Naive B cell (primary cell): ENCODE measurements around the gene ZDHHC7. TPM values are rescaled to one million over a fixed set of nuclear protein-coding genes. Genes with fewer than 3 reads are reported as not detected.
"Not testable (repeated sequence)": the region's sequence is repeated elsewhere in the genome, so short reads cannot be mapped to it uniquely, and the experiment has no call there.

Experiments used
- ATAC-seq, 2 donors: fragments of 150-1000 bp; cut with Tn5 transposase; 2 replicates each; pipeline ENCODE4 v1.10.0; 2021; ENCODE audit warnings: low read depth in 2 of 2, mild to moderate bottlenecking in 2 of 2, moderate library complexity in 2 of 2
- DNase-seq: peaks from one replicate; pipeline ENCODE4 v3.0.0; 2022
- H3K27ac Mint-ChIP-seq, 6 donors: one replicate each; pipeline ENCODE4 v1.8.0; 2020 to 2022; ENCODE audit warnings: mild to moderate bottlenecking in 6 of 6, mixed read lengths in 6 of 6, moderate library complexity in 5 of 6, inconsistent platforms in 2 of 6
- H3K27me3 Mint-ChIP-seq, 3 donors: one replicate each; pipeline ENCODE4 v1.8.0; 2021 to 2022; ENCODE audit warnings: mixed read lengths in 3 of 3, mild to moderate bottlenecking in 1 of 3
- H3K36me3 Mint-ChIP-seq, 2 donors: one replicate each; pipeline ENCODE4 v1.8.0; 2020 to 2022; ENCODE audit warnings: mixed read lengths in 2 of 2, inconsistent platforms in 1 of 2, mild to moderate bottlenecking in 1 of 2
- H3K4me1 Mint-ChIP-seq, 3 donors: one replicate each; pipeline ENCODE4 v1.8.0; 2020 to 2022; ENCODE audit warnings: mixed read lengths in 3 of 3, inconsistent platforms in 1 of 3, mild to moderate bottlenecking in 1 of 3, moderate library complexity in 1 of 3
- H3K4me3 Mint-ChIP-seq, 8 donors: one replicate each; pipeline ENCODE4 v1.8.0; 2020 to 2022; ENCODE audit warnings: mild to moderate bottlenecking in 8 of 8, mixed read lengths in 8 of 8, moderate library complexity in 8 of 8, inconsistent platforms in 2 of 8
- H3K9me3 Mint-ChIP-seq, 7 donors: one replicate each; pipeline ENCODE4 v1.8.0; 2020 to 2022; ENCODE audit warnings: mixed read lengths in 7 of 7, mild to moderate bottlenecking in 5 of 7, inconsistent platforms in 2 of 7, moderate library complexity in 1 of 7
- polyA plus RNA-seq, 6 donors: library from polyadenylated mRNA; unstranded; fragments of 300-500 nt; fragmentation: Illumina TruSeq; gene quantifications; one replicate each; pipeline ENCODE4 v1.2.3, GENCODE V29; 2021; ENCODE audit warnings: low read depth in 6 of 6

Gene ZDHHC7
- 10 to 100 TPM; 29.5 to 41.4 (median 38.2) TPM for polyA plus RNA-seq

GRCh38 chr16:85010931-85011845 lies at the start of gene ZDHHC7:
ZDHHC7 (minus strand) TSS chr16:85011535; CDS start chr16:84990618, 20,917 bp downstream.
- H3K4me1 Mint-ChIP-seq, result peaks cover 23 to 47% (median 24%) of the 10 kb centered on the region in 3 donors
- peak; percentile 93 to 94 for ATAC-seq
- peaks cover 7 to 12% (median 11%) of the 10 kb centered on the region in 3 donors for H3K27me3 Mint-ChIP-seq
- peak within 1 kb of the TSS; percentile 99 to 100 (median 99) for H3K27ac Mint-ChIP-seq
- no peaks in the 10 kb centered on the region for H3K9me3 Mint-ChIP-seq
- peak within 1 kb of the TSS; percentile 96 to 100 (median 98) for H3K4me3 Mint-ChIP-seq
- no peaks in the 10 kb centered on the region for H3K36me3 Mint-ChIP-seq
- DNase-seq, result peak; percentile 83

GRCh38 chr16:85058909-85059308 lies 47.6 kb upstream of the ZDHHC7 start:
- ATAC-seq (no peak), DNase-seq (no peak)
- Mint-ChIP-seq H3K9me3 (no peaks in the 10 kb centered on the region), H3K4me1 (peaks cover 42 to 57% (median 47%) of the 10 kb centered on the region in 3 donors), H3K27me3 (peaks cover 0 to 14% (median 0%) of the 10 kb centered on the region in 3 donors), H3K36me3 (no peaks in the 10 kb centered on the region), H3K27ac (no peak overlapping the region), H3K4me3 (no peak overlapping the region)

GRCh38 chr16:85057948-85058347 lies 46.6 kb upstream of the ZDHHC7 start:
- Mint-ChIP-seq H3K27me3 (peaks cover 0 to 14% (median 0%) of the 10 kb centered on the region in 3 donors), H3K27ac (peak overlapping the region in 5 of 6 donors; percentile 44 to 86 (median 80)), H3K9me3 (no peaks in the 10 kb centered on the region), H3K36me3 (no peaks in the 10 kb centered on the region), H3K4me1 (peaks cover 42 to 57% (median 47%) of the 10 kb centered on the region in 3 donors), H3K4me3 (peak overlapping the region in 5 of 8 donors; percentile 8 to 74 (median 14))
- no peak for DNase-seq
- ATAC-seq, result peak; percentile 8 to 18

GRCh38 chr16:85057212-85057889 lies 46.0 kb upstream of the ZDHHC7 start:
- peak overlapping the region in 4 of 6 donors; percentile 44 to 86 (median 82) for H3K27ac Mint-ChIP-seq
- DNase-seq, result no peak

GRCh38 chr16:85056211-85056748 lies 44.9 kb upstream of the ZDHHC7 start:
- DNase-seq (no peak), ATAC-seq (no peak)
- peak overlapping the region; percentile 43 to 90 (median 77) for H3K4me3 Mint-ChIP-seq
- peaks cover 0 to 5% (median 5%) of the 10 kb centered on the region in 3 donors for H3K27me3 Mint-ChIP-seq
- peak overlapping the region in 5 of 6 donors; percentile 18 to 85 (median 77) for H3K27ac Mint-ChIP-seq
- no peaks in the 10 kb centered on the region for H3K36me3 Mint-ChIP-seq
- peaks cover 34 to 42% (median 37%) of the 10 kb centered on the region in 3 donors for H3K4me1 Mint-ChIP-seq
- no peaks in the 10 kb centered on the region for H3K9me3 Mint-ChIP-seq

More at GRCh38 chr16:85057212-85057889, 46.0 kb upstream of the ZDHHC7 start:
- H3K36me3 Mint-ChIP-seq, result no peaks in the 10 kb centered on the region
- peaks cover 42 to 52% (median 47%) of the 10 kb centered on the region in 3 donors for H3K4me1 Mint-ChIP-seq
- H3K9me3 Mint-ChIP-seq, result no peaks in the 10 kb centered on the region
- H3K4me3 Mint-ChIP-seq, result peak overlapping the region in 5 of 8 donors; percentile 14 to 75 (median 39)
- no peak for ATAC-seq
- H3K27me3 Mint-ChIP-seq, result peaks cover 0 to 14% (median 0%) of the 10 kb centered on the region in 3 donors

GRCh38 chr16:85055493-85056210 lies 44.3 kb upstream of the ZDHHC7 start:
- Mint-ChIP-seq H3K4me1 (peaks cover 32 to 38% (median 34%) of the 10 kb centered on the region in 3 donors), H3K9me3 (no peaks in the 10 kb centered on the region), H3K27me3 (peaks cover 0 to 6% (median 5%) of the 10 kb centered on the region in 3 donors), H3K4me3 (peak overlapping the region; percentile 60 to 90 (median 82)), H3K36me3 (no peaks in the 10 kb centered on the region), H3K27ac (peak overlapping the region; percentile 18 to 90 (median 76))
- peak; percentile 96 to 98 for ATAC-seq
- peak; percentile 68 for DNase-seq

- H3K4me3 Mint-ChIP-seq, result peak overlapping the region; percentile 60 to 90 (median 82)
- no peak for DNase-seq
- ATAC-seq, result no peak
Measured at GRCh38 chr16:85054948-85055492, 43.7 kb upstream of the ZDHHC7 start.

GRCh38 chr16:85054321-85054720 lies 43.0 kb upstream of the ZDHHC7 start:
- peaks cover 32 to 41% (median 34%) of the 10 kb centered on the region in 3 donors for H3K4me1 Mint-ChIP-seq
- not testable (repeated sequence) for DNase-seq, ATAC-seq, H3K9me3 Mint-ChIP-seq, H3K36me3 Mint-ChIP-seq
- peak overlapping the region in 1 of 8 donors; percentile 56 for H3K4me3 Mint-ChIP-seq
- peak overlapping the region in 1 of 6 donors; percentile 86 for H3K27ac Mint-ChIP-seq
- peaks cover 5 to 13% (median 7%) of the 10 kb centered on the region in 3 donors for H3K27me3 Mint-ChIP-seq

More at GRCh38 chr16:85054948-85055492, 43.7 kb upstream of the ZDHHC7 start:
- Mint-ChIP-seq H3K36me3 (no peaks in the 10 kb centered on the region), H3K9me3 (no peaks in the 10 kb centered on the region), H3K27ac (peak overlapping the region; percentile 18 to 90 (median 76)), H3K4me1 (peaks cover 32 to 38% (median 34%) of the 10 kb centered on the region in 3 donors), H3K27me3 (peaks cover 0 to 7% (median 6%) of the 10 kb centered on the region in 3 donors)

GRCh38 chr16:85052536-85052935 lies 41.2 kb upstream of the ZDHHC7 start:
- Mint-ChIP-seq H3K36me3 (no peaks in the 10 kb centered on the region), H3K4me1 (peaks cover 26 to 31% (median 29%) of the 10 kb centered on the region in 3 donors), H3K27ac (no peak overlapping the region), H3K4me3 (no peak overlapping the region), H3K9me3 (no peaks in the 10 kb centered on the region), H3K27me3 (peaks cover 3 to 29% (median 23%) of the 10 kb centered on the region in 3 donors)
- ATAC-seq (no peak), DNase-seq (no peak)

- H3K27me3 Mint-ChIP-seq, result peaks cover 9 to 38% (median 32%) of the 10 kb centered on the region in 3 donors
- H3K27ac Mint-ChIP-seq, result peak overlapping the region in 1 of 6 donors; percentile 29
- H3K4me3 Mint-ChIP-seq, result no peak overlapping the region
- DNase-seq (no peak), ATAC-seq (no peak)
- peaks cover 0 to 2% of the 10 kb centered on the region in 2 donors for H3K36me3 Mint-ChIP-seq
- H3K9me3 Mint-ChIP-seq, result no peaks in the 10 kb centered on the region
- peaks cover 18 to 25% (median 22%) of the 10 kb centered on the region in 3 donors for H3K4me1 Mint-ChIP-seq
Measured at GRCh38 chr16:85051683-85052082, 40.3 kb upstream of the ZDHHC7 start.

- peaks cover 0 to 5% of the 10 kb centered on the region in 2 donors for H3K36me3 Mint-ChIP-seq
- H3K9me3 Mint-ChIP-seq, result no peaks in the 10 kb centered on the region
- ATAC-seq (no peak), DNase-seq (no peak)
- H3K27me3 Mint-ChIP-seq, result peaks cover 15 to 43% (median 37%) of the 10 kb centered on the region in 3 donors
- H3K27ac Mint-ChIP-seq, result peak overlapping the region in 1 of 6 donors; percentile 41
- peak overlapping the region in 2 of 8 donors; percentile 60 to 61 for H3K4me3 Mint-ChIP-seq
- H3K4me1 Mint-ChIP-seq, result peaks cover 16 to 19% (median 17%) of the 10 kb centered on the region in 3 donors
Measured at GRCh38 chr16:85051067-85051581, 39.8 kb upstream of the ZDHHC7 start.
